ENCODE measurements around the gene ARHGAP44. TPM values are rescaled to one million over a fixed set of nuclear protein-coding genes. Genes with fewer than 3 reads are reported as not detected.

Gene ARHGAP44
- total and polyA plus RNA-seq, 2 of the 4 experiments (the other 2 are of a cell fraction): 0.54 to 1.0 TPM

- Histone ChIP-seq H2AK5ac (ENCODE audit: low read depth, low read length) (no peak overlapping the region), H3K27ac (ENCODE audit: insufficient read depth, low read length) (no peak overlapping the region), H3K23ac (ENCODE audit: low read depth, low read length) (no peak overlapping the region), H2BK5ac (ENCODE audit: low read depth, low read length, poor library complexity, severe bottlenecking) (no peak overlapping the region), H3K14ac (replicated peaks; ENCODE audit: low read depth, low read length) (no peak overlapping the region), H4K20me1 (ENCODE audit: insufficient read depth, low read length) (peaks cover 3% of the 10 kb centered on the region; the same call in 1 of the 2 replicates), H3K9me3 (ENCODE audit: control insufficient read depth, insufficient read depth, low read length) (no peaks in the 10 kb centered on the region), H2AFZ (replicated peaks; ENCODE audit: low read length, poor library complexity) (no peak overlapping the region), H3K4me1 (ENCODE audit: control insufficient read depth, insufficient read depth, low read length) (no peaks in the 10 kb centered on the region), H3K18ac (ENCODE audit: low read depth, low read length) (no peak overlapping the region), H3K4me2 (ENCODE audit: low read depth, low read length) (no peak overlapping the region), H3K4ac (ENCODE audit: low read depth, low read length) (no peak overlapping the region), H2AK9ac (replicated peaks; ENCODE audit: low read depth, low read length, poor library complexity) (no peak overlapping the region), H3K9me1 (ENCODE audit: insufficient read depth, low read length) (no peaks in the 10 kb centered on the region), H3K56ac (ENCODE audit: extremely low read depth, insufficient read depth, low read length) (no peak overlapping the region), H4K91ac (ENCODE audit: insufficient read depth, low read depth, low read length) (no peak overlapping the region), H3K4me3 (ENCODE audit: insufficient read depth, low read depth, low read length) (no peak overlapping the region), H2BK120ac (ENCODE audit: low read depth, low read length) (no peak overlapping the region), H3K36me3 (ENCODE audit: control insufficient read depth, insufficient read depth, low read length) (peaks cover 74% of the 10 kb centered on the region), H3K9ac (ENCODE audit: low read depth, low read length) (no peak overlapping the region), H2BK15ac (ENCODE audit: low read depth, low read length) (no peak overlapping the region), H4K5ac (ENCODE audit: low read depth, low read length) (no peak overlapping the region), H3K27me3 (ENCODE audit: control insufficient read depth, insufficient read depth, low read length) (no peaks in the 10 kb centered on the region), H2BK20ac (ENCODE audit: low read depth, low read length) (no peak overlapping the region), H3K79me1 (ENCODE audit: low read depth in 1 of 2, low read length in 2 of 2) (peaks cover 4 to 17% of the 10 kb centered on the region in 2 experiments; a peak in 1 of 4 replicates), H4K8ac (ENCODE audit: low read depth in 2 of 2, low read length in 2 of 2) (no peak overlapping the region)
- no peak for TF ChIP-seq CHD1 (IDR thresholded peaks at IDR 0.05; ENCODE audit: low read depth, low read length)
- TF ChIP-seq FOS (IDR thresholded peaks at IDR 0.05; ENCODE audit: low read depth, low read length): no peak
- no peak for TF ChIP-seq RAD21 (IDR thresholded peaks at IDR 0.05; ENCODE audit: low read length)
- TF ChIP-seq CTCF (conservative IDR thresholded peaks at IDR 0.05; ENCODE audit: low read depth, low read length): no peak
- no peak for TF ChIP-seq MAFK (IDR thresholded peaks at IDR 0.05; ENCODE audit: low read depth, low read length)
- no peak for TF ChIP-seq USF2 (IDR thresholded peaks at IDR 0.05; ENCODE audit: low read depth, low read length)
- no peak for TF ChIP-seq SMC3 (IDR thresholded peaks at IDR 0.05; ENCODE audit: low read depth, low read length)
- TF ChIP-seq BHLHE40 (IDR thresholded peaks at IDR 0.05; ENCODE audit: low read depth, low read length): no peak
- no peak for TF ChIP-seq RFX5 (IDR thresholded peaks at IDR 0.05; ENCODE audit: low read depth, low read length)
- no peak for TF ChIP-seq CEBPB (IDR thresholded peaks at IDR 0.05; ENCODE audit: low read depth, low read length)
- TF ChIP-seq ELK1 (IDR thresholded peaks at IDR 0.05; ENCODE audit: borderline replicate concordance, low read depth, low read length): no peak
- no peak for TF ChIP-seq RCOR1 (IDR thresholded peaks at IDR 0.05; ENCODE audit: insufficient replicate concordance, low read length)
- TF ChIP-seq NFE2L2 (IDR thresholded peaks at IDR 0.05; ENCODE audit: low read depth, low read length): no peak
- TF ChIP-seq MAZ (IDR thresholded peaks at IDR 0.05; ENCODE audit: borderline replicate concordance, low read depth, low read length): no peak
- no peak for TF ChIP-seq MXI1 (IDR thresholded peaks at IDR 0.05; ENCODE audit: borderline replicate concordance, low read depth, low read length)
- TF ChIP-seq POLR2A (IDR thresholded peaks at IDR 0.05; ENCODE audit: low read depth, low read length): no peak
- ATAC-seq (ENCODE audit: low read depth): no peak
- POLR2A ChIA-PET (ENCODE audit: unreplicated experiment): no interaction called here
- BruUV-seq (replicated peaks): no TSS peak
- dilution Hi-C loops (cut with HindIII; ENCODE audit: low sequenced_read_pairs, unreplicated experiment) (no loop called here), in situ Hi-C loops (cut with MboI; ENCODE audit: low sequenced_read_pairs) (no loop called here), intact Hi-C loops (cut with micrococcal nuclease) (no loop called here)
- 93% methylated on average over 3 of the region's 8 CpGs; no CpG with 5 or more reads in 1 of the 2 experiments for WGBS, 2 experiments (ENCODE audit: extremely low coverage in 2 of 2, insufficient read length in 1 of 2)
- CTCF ChIA-PET: interaction anchor here (1.2 kb wide), 1 partner anchor 10 kb away, joined by 4 read pairs; no protein-coding TSS in a partner anchor
- DNase-seq: no peak
Observed at GRCh38 chr17:12998461-12998860, 209.2 kb downstream of the ARHGAP44 start.

Measured in IMR-90 (cell line).